WTC11 (cell line): Measurements from ENCODE around the gene CHL1.

Source experiments
- ATF1 ChIP-seq: sonication (generic); formaldehyde crosslinking; IDR thresholded peaks from 2 replicates; pipeline ENCODE4 v1.8.1; 2023; ENCODE audit warnings: mild to moderate bottlenecking, moderate library complexity, missing genetic modification reagents
- ATF2 ChIP-seq: sonication (generic); formaldehyde crosslinking; IDR thresholded peaks from 2 replicates; pipeline ENCODE4 v1.8.1; 2022; ENCODE audit warnings: low read depth, missing genetic modification reagents, borderline replicate concordance
- CREM ChIP-seq: sonication (generic); formaldehyde crosslinking; IDR thresholded peaks from 2 replicates; pipeline ENCODE4 v1.8.1; 2022; ENCODE audit warnings: mild to moderate bottlenecking, missing genetic modification reagents, moderate library complexity
- CTCF ChIP-seq: fragments of 200-600 bp; IDR thresholded peaks from 2 replicates; pipeline ENCODE4 v1.8.0; 2022; ENCODE audit warnings: antibody characterized with exemption
- IRF1 ChIP-seq: sonication (generic); formaldehyde crosslinking; IDR thresholded peaks from 2 replicates; pipeline ENCODE4 v1.8.0; 2023; ENCODE audit warnings: missing genetic modification reagents
- NFATC4 ChIP-seq: fragments of 250-450 bp; sonication (Bioruptor Pico); IDR thresholded peaks from 2 replicates; pipeline ENCODE4 v1.9.0; 2021; ENCODE audit warnings: mild to moderate bottlenecking
- NR2C2 ChIP-seq: sonication (generic); formaldehyde crosslinking; IDR thresholded peaks from 2 replicates; pipeline ENCODE4 v1.8.0; 2022; ENCODE audit warnings: mild to moderate bottlenecking, missing genetic modification reagents
- PRDM15 ChIP-seq: sonication (generic); formaldehyde crosslinking; IDR thresholded peaks from 2 replicates; pipeline ENCODE4 v1.8.0; 2022; ENCODE audit warnings: missing genetic modification reagents
- RORB ChIP-seq: fragments of 250-450 bp; sonication (Bioruptor Pico); IDR thresholded peaks from 2 replicates; pipeline ENCODE4 v1.9.0; 2021; ENCODE audit warnings: mild to moderate bottlenecking
- SP1 ChIP-seq: sonication (generic); formaldehyde crosslinking; conservative IDR thresholded peaks from 2 replicates; pipeline ENCODE4 v1.8.1; 2022; ENCODE audit warnings: missing genetic modification reagents
- USF2 ChIP-seq: sonication (generic); formaldehyde crosslinking; IDR thresholded peaks from 2 replicates; pipeline ENCODE4 v1.8.1; 2023; ENCODE audit warnings: mild to moderate bottlenecking, missing genetic modification reagents, moderate library complexity
- ZBTB21 ChIP-seq: sonication (generic); formaldehyde crosslinking; IDR thresholded peaks from 2 replicates; pipeline ENCODE4 v1.8.1; 2023; ENCODE audit warnings: mild to moderate bottlenecking, missing genetic modification reagents, borderline replicate concordance
- ZNF281 ChIP-seq: sonication (generic); formaldehyde crosslinking; IDR thresholded peaks from 2 replicates; pipeline ENCODE4 v1.8.0; 2023; ENCODE audit warnings: mild to moderate bottlenecking, missing genetic modification reagents

- TF ChIP-seq ZBTB21: no peak
- no peak for TF ChIP-seq SP1 (CRISPR knock-in tag)
- no peak for TF ChIP-seq IRF1 (CRISPR knock-in tag)
- TF ChIP-seq RORB (CRISPR knock-in tag): no peak
- no peak for TF ChIP-seq ATF1 (CRISPR knock-in tag)
- no peak for TF ChIP-seq NFATC4 (CRISPR knock-in tag)
- no peak for TF ChIP-seq CTCF
- no peak for TF ChIP-seq CREM (CRISPR knock-in tag)
- no peak for TF ChIP-seq ATF2 (CRISPR knock-in tag)
- no peak for TF ChIP-seq ZNF281 (CRISPR knock-in tag)
- no peak for TF ChIP-seq USF2 (CRISPR knock-in tag)
- no peak for TF ChIP-seq NR2C2
- no peak for TF ChIP-seq PRDM15 (CRISPR knock-in tag)
These were observed 1.4 kb downstream of the CHL1 start for GRCh38 chr3:197828-198491.
